ENCODE data around the gene GALK1. TPM values are rescaled to one million over a fixed set of nuclear protein-coding genes. Genes with fewer than 3 reads are reported as not detected.

GALK1 gene
- total and polyA plus RNA-seq, 2 of the 13 experiments (the other 11 are each of a cell fraction or from before 2014, with no cell fraction given): 59.9 to 93.6 TPM

GRCh38 chr17:75764417-75764710 is 628 bp downstream of the GALK1 start (continued):
- TF ChIP-seq ZBTB40 (IDR thresholded peaks at IDR 0.05) (no peak), ZBTB40 (CRISPR knock-in tag; IDR thresholded peaks at IDR 0.05) (0 out of 2 replicates have a peak, but pooled peaks have one; percentile 22), SIX1 (CRISPR knock-in tag; IDR thresholded peaks at IDR 0.05; ENCODE audit: borderline replicate concordance) (no peak), HOXD1 (CRISPR knock-in tag; IDR thresholded peaks at IDR 0.05) (0 out of 2 replicates have a peak, but pooled peaks have one; percentile 3), SNAPC5 (CRISPR knock-in tag; IDR thresholded peaks at IDR 0.05; ENCODE audit: borderline replicate concordance) (no peak), ZBTB34 (CRISPR knock-in tag; IDR thresholded peaks at IDR 0.05) (no peak), MAFF (IDR thresholded peaks at IDR 0.05; ENCODE audit: low read depth, low read length) (no peak), SMAD9 (CRISPR knock-in tag; IDR thresholded peaks at IDR 0.05) (no peak), ZNF329 (CRISPR knock-in tag; IDR thresholded peaks at IDR 0.05; ENCODE audit: low read depth) (no peak), ZNF598 (CRISPR knock-in tag; IDR thresholded peaks at IDR 0.05; ENCODE audit: borderline replicate concordance) (peak; percentile 82; the same call in 1 of the 2 replicates), JUNB (CRISPR knock-in tag; IDR thresholded peaks at IDR 0.05; ENCODE audit: borderline replicate concordance) (no peak), ZNF724P (CRISPR knock-in tag; IDR thresholded peaks at IDR 0.05; ENCODE audit: borderline replicate concordance) (no peak), MXI1 (IDR thresholded peaks at IDR 0.05; ENCODE audit: borderline replicate concordance, low read depth, low read length) (no peak; the same call in 2 of the 3 replicates), AFF4 (CRISPR knock-in tag; IDR thresholded peaks at IDR 0.05) (no peak; the same call in 1 of the 2 replicates)

All from HepG2 (cell line).